ENCODE data around the gene ASPG.

Gene ASPG

GRCh38 chr14:104136472-104137296, 51.2 kb downstream of the ASPG start:
- DNase-seq (ENCODE audit: low read depth), result no peak

- DNase-seq (ENCODE audit: low read depth), result no peak
Measured at GRCh38 chr14:104137297-104138097, 52.0 kb downstream of the ASPG start.

- no peak for DNase-seq (ENCODE audit: low read depth)
Measured at GRCh38 chr14:104138098-104138717, 52.7 kb downstream of the ASPG start, which contains the start of gene KIF26A. KIF26A (plus strand) TSS chr14:104138587; CDS start chr14:104138723, 136 bp downstream.

GRCh38 chr14:104138718-104139459, 53.4 kb downstream of the ASPG start:
- DNase-seq (ENCODE audit: low read depth), result no peak

GRCh38 chr14:104139460-104140212, 54.1 kb downstream of the ASPG start:
- no peak for DNase-seq (ENCODE audit: low read depth)

- DNase-seq (ENCODE audit: low read depth), result no peak
Measured at GRCh38 chr14:104140213-104140462, 54.6 kb downstream of the ASPG start.

GRCh38 chr14:104140463-104141331, 55.2 kb downstream of the ASPG start:
- no peak for DNase-seq (ENCODE audit: low read depth)

GRCh38 chr14:104141621-104142091, 56.2 kb downstream of the ASPG start:
- DNase-seq (ENCODE audit: low read depth), result no peak

GRCh38 chr14:104142136-104142945, 56.8 kb downstream of the ASPG start:
- no peak for DNase-seq (ENCODE audit: low read depth)

GRCh38 chr14:104142946-104143470, 57.5 kb downstream of the ASPG start:
- no peak for DNase-seq (ENCODE audit: low read depth)

- no peak for DNase-seq (ENCODE audit: low read depth)
Measured at GRCh38 chr14:104143521-104144452, 58.3 kb downstream of the ASPG start.

GRCh38 chr14:104144453-104144790, 58.9 kb downstream of the ASPG start:
- no peak for DNase-seq (ENCODE audit: low read depth)

- no peak for DNase-seq (ENCODE audit: low read depth)
Measured at GRCh38 chr14:104144911-104145825, 59.7 kb downstream of the ASPG start.

- DNase-seq (ENCODE audit: low read depth), result no peak
Measured at GRCh38 chr14:104145826-104146601, 60.5 kb downstream of the ASPG start.

- DNase-seq (ENCODE audit: low read depth), result no peak
Measured at GRCh38 chr14:104146651-104147345, 61.3 kb downstream of the ASPG start.
